ENCODE data around the gene POU3F2.
A peak's percentile ranks its signal among the peaks of the same experiment; 100 is the strongest.

POU3F2 gene

DNA sequence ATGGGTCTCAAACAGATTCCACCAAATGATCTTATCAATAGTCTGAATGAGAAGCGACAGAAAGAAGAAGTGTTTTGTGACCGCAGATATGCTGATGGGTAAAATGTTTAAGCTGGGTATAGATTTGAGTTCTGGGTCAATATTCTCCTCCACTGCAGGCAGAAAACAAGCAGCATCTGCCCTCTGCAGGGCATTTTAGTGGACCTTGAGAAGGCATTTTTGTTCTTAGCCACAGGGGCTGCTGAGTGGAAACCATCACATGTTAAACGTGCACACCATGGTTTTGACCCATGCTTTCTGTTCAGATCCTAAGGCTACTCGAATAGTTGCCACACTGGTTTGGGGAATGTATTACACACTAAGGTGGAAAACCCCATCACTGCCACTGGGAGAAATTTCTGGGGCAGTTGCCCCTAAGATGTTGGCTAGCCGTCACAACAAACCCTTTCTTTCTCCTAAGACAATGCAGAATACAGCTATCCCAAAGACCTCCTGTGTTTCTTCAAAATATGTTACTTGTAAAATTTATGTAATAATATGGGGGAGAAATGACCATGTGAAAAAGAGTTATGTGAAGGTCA lies 5.5 kb downstream of the POU3F2 start:
- Histone ChIP-seq H3K79me2 (ENCODE audit: low read length) (no peaks in the 10 kb centered on the region), H3K4me1 (ENCODE audit: low read length) (no peaks in the 10 kb centered on the region), H3K36me3 (replicated peaks; ENCODE audit: low read depth, low read length) (no peaks in the 10 kb centered on the region), H4K20me1 (ENCODE audit: insufficient read depth, low read length) (no peaks in the 10 kb centered on the region), H3K4me3 (ENCODE audit: low read length) (no peak overlapping the region), H3K4me2 (ENCODE audit: low read length) (no peak overlapping the region), H3K27ac (ENCODE audit: low read length) (no peak overlapping the region), H3K9ac (ENCODE audit: low read length) (no peak overlapping the region), H3K9me3 (ENCODE audit: insufficient read depth, low read length) (no peaks in the 10 kb centered on the region), H3K27me3 (ENCODE audit: low read depth, low read length) (no peaks in the 10 kb centered on the region), H2AFZ (ENCODE audit: low read depth, low read length) (no peak overlapping the region)
- TF ChIP-seq, protein P1, sequence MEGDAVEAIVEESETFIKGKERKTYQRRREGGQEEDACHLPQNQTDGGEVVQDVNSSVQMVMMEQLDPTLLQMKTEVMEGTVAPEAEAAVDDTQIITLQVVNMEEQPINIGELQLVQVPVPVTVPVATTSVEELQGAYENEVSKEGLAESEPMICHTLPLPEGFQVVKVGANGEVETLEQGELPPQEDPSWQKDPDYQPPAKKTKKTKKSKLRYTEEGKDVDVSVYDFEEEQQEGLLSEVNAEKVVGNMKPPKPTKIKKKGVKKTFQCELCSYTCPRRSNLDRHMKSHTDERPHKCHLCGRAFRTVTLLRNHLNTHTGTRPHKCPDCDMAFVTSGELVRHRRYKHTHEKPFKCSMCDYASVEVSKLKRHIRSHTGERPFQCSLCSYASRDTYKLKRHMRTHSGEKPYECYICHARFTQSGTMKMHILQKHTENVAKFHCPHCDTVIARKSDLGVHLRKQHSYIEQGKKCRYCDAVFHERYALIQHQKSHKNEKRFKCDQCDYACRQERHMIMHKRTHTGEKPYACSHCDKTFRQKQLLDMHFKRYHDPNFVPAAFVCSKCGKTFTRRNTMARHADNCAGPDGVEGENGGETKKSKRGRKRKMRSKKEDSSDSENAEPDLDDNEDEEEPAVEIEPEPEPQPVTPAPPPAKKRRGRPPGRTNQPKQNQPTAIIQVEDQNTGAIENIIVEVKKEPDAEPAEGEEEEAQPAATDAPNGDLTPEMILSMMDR (IDR thresholded peaks at IDR 0.05; ENCODE audit: low read depth, low read length) = peak; percentile 31
- TF ChIP-seq EZH2phosphoT487 (IDR thresholded peaks at IDR 0.05; ENCODE audit: low read depth) = no peak

DNA sequence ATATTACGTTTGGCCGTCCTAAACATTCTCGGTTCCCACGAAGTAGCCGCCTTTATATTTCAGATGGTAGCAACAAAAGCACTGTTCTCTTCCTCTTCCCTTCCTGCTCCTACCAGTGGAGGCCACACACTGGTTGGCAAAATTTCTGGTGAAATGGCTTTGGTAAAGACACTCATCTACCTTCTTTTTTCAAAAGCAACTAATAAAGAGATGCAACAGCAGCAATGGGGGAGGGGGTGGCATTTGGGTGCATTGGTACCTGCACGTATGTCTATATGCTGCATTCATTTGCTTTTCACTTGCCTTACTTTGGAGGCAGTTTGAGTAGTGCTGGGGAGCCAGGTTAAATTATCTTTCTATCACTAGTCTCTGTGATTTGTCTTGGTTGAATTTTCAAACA lies 6.0 kb downstream of the POU3F2 start:
- Histone ChIP-seq H3K4me3 (ENCODE audit: low read length) (no peak overlapping the region), H3K27me3 (ENCODE audit: low read depth, low read length) (no peaks in the 10 kb centered on the region), H3K9ac (ENCODE audit: low read length) (no peak overlapping the region), H3K27ac (ENCODE audit: low read length) (no peak overlapping the region), H2AFZ (ENCODE audit: low read depth, low read length) (no peak overlapping the region), H3K36me3 (replicated peaks; ENCODE audit: low read depth, low read length) (no peaks in the 10 kb centered on the region), H4K20me1 (ENCODE audit: insufficient read depth, low read length) (no peaks in the 10 kb centered on the region), H3K79me2 (ENCODE audit: low read length) (no peaks in the 10 kb centered on the region), H3K4me1 (ENCODE audit: low read length) (no peaks in the 10 kb centered on the region), H3K9me3 (ENCODE audit: insufficient read depth, low read length) (no peaks in the 10 kb centered on the region), H3K4me2 (ENCODE audit: low read length) (no peak overlapping the region)
- TF ChIP-seq EZH2phosphoT487 (IDR thresholded peaks at IDR 0.05; ENCODE audit: low read depth) = no peak

DNA sequence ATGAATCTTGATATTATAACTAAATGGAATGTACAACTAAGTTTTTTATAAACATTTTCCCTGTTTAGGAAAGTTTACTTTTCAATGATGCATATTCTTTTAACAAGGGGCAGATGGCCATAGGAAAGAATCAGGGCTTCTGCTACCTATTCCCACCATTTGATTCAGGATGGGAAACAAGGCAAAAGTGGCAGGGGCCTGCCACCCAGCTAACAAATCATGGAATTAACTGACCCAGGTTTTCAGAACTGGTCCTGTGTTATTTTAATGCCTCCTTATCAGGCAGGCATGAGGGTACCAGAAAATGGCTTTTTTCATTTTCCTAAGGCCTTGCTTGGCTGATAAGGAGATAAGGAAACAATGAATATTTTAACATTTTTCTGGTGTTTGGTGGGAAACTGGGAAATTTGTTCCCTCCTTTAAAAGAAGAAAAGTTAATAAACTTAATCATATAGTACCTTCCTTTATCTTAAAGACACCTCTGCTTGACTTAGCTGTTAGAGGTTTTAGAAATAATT lies 6.7 kb downstream of the POU3F2 start:
- Histone ChIP-seq H4K20me1 (ENCODE audit: insufficient read depth, low read length) (no peaks in the 10 kb centered on the region), H3K4me2 (ENCODE audit: low read length) (no peak overlapping the region), H3K79me2 (ENCODE audit: low read length) (no peaks in the 10 kb centered on the region), H3K27me3 (ENCODE audit: low read depth, low read length) (no peaks in the 10 kb centered on the region), H3K27ac (ENCODE audit: low read length) (no peak overlapping the region), H3K4me1 (ENCODE audit: low read length) (no peaks in the 10 kb centered on the region), H3K4me3 (ENCODE audit: low read length) (no peak overlapping the region), H3K9me3 (ENCODE audit: insufficient read depth, low read length) (no peaks in the 10 kb centered on the region), H3K9ac (ENCODE audit: low read length) (no peak overlapping the region), H3K36me3 (replicated peaks; ENCODE audit: low read depth, low read length) (no peaks in the 10 kb centered on the region), H2AFZ (ENCODE audit: low read depth, low read length) (no peak overlapping the region)
- TF ChIP-seq EZH2phosphoT487 (IDR thresholded peaks at IDR 0.05; ENCODE audit: low read depth) = no peak
- TF ChIP-seq, protein P1 (IDR thresholded peaks at IDR 0.05; ENCODE audit: low read depth, low read length) = no peak

DNA sequence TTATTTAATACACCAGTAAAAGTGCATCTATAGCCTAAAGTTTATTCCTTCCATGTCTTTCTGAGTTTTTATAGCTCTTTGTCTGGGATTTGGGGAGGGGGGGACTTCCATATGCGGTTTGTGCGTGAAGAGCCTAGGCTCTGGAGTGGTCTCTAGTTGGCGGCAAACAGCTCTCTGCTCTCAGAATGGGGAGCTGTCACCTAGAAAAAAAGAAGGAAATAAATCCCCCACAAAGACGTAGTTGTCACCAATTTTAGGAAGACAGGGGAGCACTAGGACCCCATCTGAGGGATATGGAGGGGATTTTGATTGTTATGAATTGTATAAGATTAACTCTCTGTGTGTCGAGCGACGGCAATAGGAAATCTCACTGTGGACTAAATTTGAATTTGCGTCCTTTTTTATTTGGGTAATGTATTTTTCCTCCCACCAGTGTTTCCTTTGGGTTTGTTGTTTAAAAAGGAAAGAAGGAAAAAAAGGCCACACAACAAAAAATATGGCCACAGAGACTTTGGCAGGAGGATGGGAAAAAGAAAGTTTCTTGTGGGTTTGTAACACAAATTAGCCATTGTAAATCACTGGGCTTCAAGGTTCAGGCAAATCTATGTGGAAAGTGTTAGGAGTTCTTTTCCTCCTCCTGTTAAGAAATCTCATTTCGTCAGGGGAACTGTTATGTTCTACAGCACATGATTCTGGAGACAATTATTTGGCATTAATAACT lies 7.4 kb downstream of the POU3F2 start:
- H3K4me2 ChIP-seq (ENCODE audit: low read length) = no peak overlapping the region
- H4K20me1 ChIP-seq (ENCODE audit: insufficient read depth, low read length) = no peaks in the 10 kb centered on the region
- H3K27ac ChIP-seq (ENCODE audit: low read length) = no peak overlapping the region
- no peak overlapping the region for H3K4me3 ChIP-seq (ENCODE audit: low read length)
- no peaks in the 10 kb centered on the region for H3K9me3 ChIP-seq (ENCODE audit: insufficient read depth, low read length)
- H3K4me1 ChIP-seq (ENCODE audit: low read length) = no peaks in the 10 kb centered on the region
- H3K36me3 ChIP-seq (replicated peaks; ENCODE audit: low read depth, low read length) = no peaks in the 10 kb centered on the region
- no peak overlapping the region for H3K9ac ChIP-seq (ENCODE audit: low read length)
- H2AFZ ChIP-seq (ENCODE audit: low read depth, low read length) = no peak overlapping the region
- no peaks in the 10 kb centered on the region for H3K27me3 ChIP-seq (ENCODE audit: low read depth, low read length)
- TF ChIP-seq EZH2phosphoT487 (IDR thresholded peaks at IDR 0.05; ENCODE audit: low read depth) = no peak
- TF ChIP-seq, protein P1 (IDR thresholded peaks at IDR 0.05; ENCODE audit: low read depth, low read length) = no peak
- no peaks in the 10 kb centered on the region for H3K79me2 ChIP-seq (ENCODE audit: low read length)
